SK-N-SH (cell line): Measurements from ENCODE around the gene IQCN.

Experiments
- CTCF ChIP-seq: fragments of 200-600 bp; sonication (generic); IDR thresholded peaks from 2 replicates; pipeline ENCODE4 v1.6.1; 2017; ENCODE audit warnings: antibody characterized with exemption, mild to moderate bottlenecking, moderate library complexity
- EP300 ChIP-seq, 2 experiments: IDR thresholded peaks; 2 replicates each; pipeline versions ENCODE4 v1.4.0 to v1.6.1; 2012; ENCODE audit warnings: borderline replicate concordance in 1 of 2, low read depth in 1 of 2, low read length in 1 of 2
- EZH2phosphoT487 ChIP-seq: fragments of 200-600 bp; sonication (generic); IDR thresholded peaks from 2 replicates; pipeline ENCODE4 v1.6.1; 2017; ENCODE audit warnings: low read depth, mixed run types, mild to moderate bottlenecking, antibody characterized with exemption, moderate library complexity, borderline replicate concordance
- GATA2 ChIP-seq: sonication (generic); formaldehyde crosslinking; IDR thresholded peaks from 2 replicates; pipeline ENCODE4 v1.5.0; 2020; ENCODE audit warnings: mild to moderate bottlenecking, missing genetic modification reagents
- MXI1 ChIP-seq: IDR thresholded peaks from 2 replicates; pipeline ENCODE4 v1.6.1; 2012; ENCODE audit warnings: mild to moderate bottlenecking, low read depth, low read length, improper control_type of control experiment
- RFX5 ChIP-seq: IDR thresholded peaks from 2 replicates; pipeline ENCODE4 v1.6.1; 2012; ENCODE audit warnings: mild to moderate bottlenecking, improper control_type of control experiment, low read length
- RXRA ChIP-seq: IDR thresholded peaks from 2 replicates; pipeline ENCODE4 v1.4.0; 2012; ENCODE audit warnings: low read depth, mild to moderate bottlenecking, borderline replicate concordance

DNA sequence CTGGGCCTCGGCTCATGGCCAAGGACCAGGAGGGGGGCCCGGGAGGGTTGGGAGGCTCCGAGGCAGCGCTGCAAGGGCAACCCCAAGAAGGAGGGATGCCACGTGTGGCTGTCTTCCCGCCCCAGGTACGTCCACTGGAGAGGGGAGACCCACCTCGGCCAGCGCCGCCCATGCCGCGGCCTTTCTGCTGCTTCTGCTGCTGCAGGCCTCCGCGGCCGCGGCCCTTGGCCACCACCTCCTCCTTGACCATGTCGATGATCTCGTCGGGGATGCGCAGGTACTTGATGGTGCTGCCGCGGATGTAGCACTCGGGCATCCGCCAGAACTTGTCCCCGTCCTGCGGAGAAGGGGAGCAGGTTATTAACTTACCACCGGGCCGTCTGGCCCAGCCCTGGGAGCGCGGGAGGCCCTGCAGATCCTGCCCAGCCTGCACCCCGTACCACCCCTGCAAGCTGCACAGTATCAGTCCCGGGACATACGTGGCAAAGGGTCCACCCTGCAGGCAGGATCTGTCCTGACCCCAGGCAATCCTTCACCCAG, 35.3 kb upstream of the IQCN start:
- no peak for TF ChIP-seq RFX5
- no peak for TF ChIP-seq CTCF
- TF ChIP-seq MXI1, result no peak
- no peak for TF ChIP-seq RXRA
- TF ChIP-seq GATA2 (CRISPR knock-in tag), result no peak
- no peak for TF ChIP-seq EZH2phosphoT487
- no peak for TF ChIP-seq EP300 (IDR thresholded peaks at IDR 0.05; ENCODE audit: borderline replicate concordance in 1 of 2, low read depth in 1 of 2, low read length in 1 of 2)
